ENCODE data around the gene FREM1.

GRCh38 chr9:14868418-14868771 lies 41.8 kb downstream of the FREM1 start:
- TF ChIP-seq CTCF (IDR thresholded peaks at IDR 0.05; ENCODE audit: low read length) (no peak), EZH2 (IDR thresholded peaks at IDR 0.05; ENCODE audit: borderline replicate concordance, low read length) (no peak)
